HG02623 (cell line): ENCODE results near the gene TGFBRAP1.

Experiments used
- ATAC-seq: cut with Tn5 transposase; IDR thresholded peaks from one replicate; pipeline ENCODE4 v1.9.1; 2021; ENCODE audit warnings: moderate library complexity; ENCODE audit not compliant: unreplicated experiment

The TGFBRAP1 gene

GRCh38 chr2:105329561-105330495, at the start of gene TGFBRAP1:
TSS of gene TGFBRAP1 (minus strand) at chr2:105329735. CDS start at chr2:105308301, 21,434 bp downstream.
- ATAC-seq, result peak; percentile 80

GRCh38 chr2:105378921-105379383, 49.4 kb upstream of the TGFBRAP1 start:
- ATAC-seq, result no peak

GRCh38 chr2:105378276-105378840, 48.8 kb upstream of the TGFBRAP1 start:
- no peak for ATAC-seq

- no peak for ATAC-seq
Measured at GRCh38 chr2:105377871-105378270, 48.3 kb upstream of the TGFBRAP1 start.

GRCh38 chr2:105376789-105377240, 47.3 kb upstream of the TGFBRAP1 start:
- ATAC-seq, result no peak

GRCh38 chr2:105376010-105376409, 46.5 kb upstream of the TGFBRAP1 start:
- no peak for ATAC-seq

- ATAC-seq, result no peak
Measured at GRCh38 chr2:105375001-105375561, 45.5 kb upstream of the TGFBRAP1 start.

GRCh38 chr2:105373895-105374401, 44.4 kb upstream of the TGFBRAP1 start:
- ATAC-seq, result peak; percentile 56

GRCh38 chr2:105373344-105373781, 43.8 kb upstream of the TGFBRAP1 start:
- no peak for ATAC-seq

- ATAC-seq, result no peak
Measured at GRCh38 chr2:105371810-105372209, 42.3 kb upstream of the TGFBRAP1 start.

- no peak for ATAC-seq
Measured at GRCh38 chr2:105371156-105371555, 41.6 kb upstream of the TGFBRAP1 start.

- peak; percentile 93 for ATAC-seq
Measured at GRCh38 chr2:105369777-105370690, 40.5 kb upstream of the TGFBRAP1 start.

- no peak for ATAC-seq
Measured at GRCh38 chr2:105368759-105369408, 39.3 kb upstream of the TGFBRAP1 start.

- no peak for ATAC-seq
Measured at GRCh38 chr2:105365206-105365605, 35.7 kb upstream of the TGFBRAP1 start.

GRCh38 chr2:105364436-105365139, 35.1 kb upstream of the TGFBRAP1 start:
- ATAC-seq, result no peak

- ATAC-seq, result no peak
Measured at GRCh38 chr2:105362862-105363591, 33.5 kb upstream of the TGFBRAP1 start.

GRCh38 chr2:105361102-105361889, 31.8 kb upstream of the TGFBRAP1 start:
- no peak for ATAC-seq

GRCh38 chr2:105358593-105358992, 29.1 kb upstream of the TGFBRAP1 start:
- no peak for ATAC-seq
